MV-4-11 (cell line): ENCODE data around the gene AKAP7.

Experiments used
- DNase-seq: peaks from one replicate; lab custom pipeline; 2025; lab: John Stamatoyannopoulos, UW

AKAP7 gene

GRCh38 chr6:131134220-131134979 lies 867 bp upstream of the AKAP7 start:
- DNase-seq = no peak

- no peak for DNase-seq
Observed at GRCh38 chr6:131134980-131135243, 355 bp upstream of the AKAP7 start.

GRCh38 chr6:131136021-131136786 lies 937 bp downstream of the AKAP7 start:
- peak; percentile 26 for DNase-seq

GRCh38 chr6:131139599-131139998 lies 4.3 kb downstream of the AKAP7 start:
- DNase-seq = peak; percentile 45

- no peak for DNase-seq
Observed at GRCh38 chr6:131143319-131143718, 8.1 kb downstream of the AKAP7 start.

- no peak for DNase-seq
Observed at GRCh38 chr6:131146865-131147264, 11.6 kb downstream of the AKAP7 start.

- no peak for DNase-seq
Observed at GRCh38 chr6:131156411-131156810, 21.1 kb downstream of the AKAP7 start.

GRCh38 chr6:131159578-131159977 lies 24.3 kb downstream of the AKAP7 start:
- DNase-seq = no peak

- no peak for DNase-seq
Observed at GRCh38 chr6:131160254-131160758, 25.0 kb downstream of the AKAP7 start.

GRCh38 chr6:131161987-131162386 lies 26.7 kb downstream of the AKAP7 start:
- DNase-seq = no peak

GRCh38 chr6:131163886-131164285 lies 28.6 kb downstream of the AKAP7 start:
- no peak for DNase-seq

GRCh38 chr6:131164506-131164905 lies 29.2 kb downstream of the AKAP7 start:
- DNase-seq = no peak

GRCh38 chr6:131167773-131168172 lies 32.5 kb downstream of the AKAP7 start:
- DNase-seq = no peak

GRCh38 chr6:131169613-131170012 lies 34.3 kb downstream of the AKAP7 start:
- no peak for DNase-seq

GRCh38 chr6:131172222-131172621 lies 37.0 kb downstream of the AKAP7 start:
- DNase-seq = no peak

GRCh38 chr6:131173680-131174079 lies 38.4 kb downstream of the AKAP7 start:
- DNase-seq = no peak

GRCh38 chr6:131175564-131175963 lies 40.3 kb downstream of the AKAP7 start:
- DNase-seq = no peak

GRCh38 chr6:131177996-131178395 lies 42.7 kb downstream of the AKAP7 start:
- DNase-seq = no peak

GRCh38 chr6:131182991-131183425 lies 47.7 kb downstream of the AKAP7 start:
- DNase-seq = peak; percentile 74

- DNase-seq = no peak
Observed at GRCh38 chr6:131183427-131184095, 48.3 kb downstream of the AKAP7 start.

GRCh38 chr6:131191590-131191989 lies 56.3 kb downstream of the AKAP7 start:
- DNase-seq = no peak

- DNase-seq = no peak
Observed at GRCh38 chr6:131197716-131198115, 62.4 kb downstream of the AKAP7 start.
